ENCODE results near the gene KLK13.
A peak's percentile ranks its signal among the peaks of the same experiment; 100 is the strongest.

The KLK13 gene

DNA sequence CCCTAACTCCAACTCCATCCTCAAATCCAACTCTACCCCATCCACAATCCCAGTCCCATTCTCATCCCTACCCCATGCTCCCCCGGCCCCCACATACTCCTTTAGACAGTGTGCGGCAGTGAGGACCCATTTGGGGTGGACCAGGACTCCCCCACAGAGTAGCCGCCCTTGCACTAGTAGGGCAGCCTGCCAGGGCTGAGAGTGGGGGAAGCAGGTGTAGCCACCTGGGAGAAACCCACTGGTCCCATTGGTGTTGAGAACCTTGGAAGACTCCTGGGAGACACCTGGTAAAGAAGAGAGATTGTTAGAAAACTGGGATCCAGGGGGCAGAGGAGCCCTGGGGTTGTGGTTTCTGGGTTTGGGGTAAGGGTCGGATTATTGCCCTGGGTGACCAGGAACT lies 4.6 kb downstream of the KLK13 start:
- DNase-seq = no peak

DNA sequence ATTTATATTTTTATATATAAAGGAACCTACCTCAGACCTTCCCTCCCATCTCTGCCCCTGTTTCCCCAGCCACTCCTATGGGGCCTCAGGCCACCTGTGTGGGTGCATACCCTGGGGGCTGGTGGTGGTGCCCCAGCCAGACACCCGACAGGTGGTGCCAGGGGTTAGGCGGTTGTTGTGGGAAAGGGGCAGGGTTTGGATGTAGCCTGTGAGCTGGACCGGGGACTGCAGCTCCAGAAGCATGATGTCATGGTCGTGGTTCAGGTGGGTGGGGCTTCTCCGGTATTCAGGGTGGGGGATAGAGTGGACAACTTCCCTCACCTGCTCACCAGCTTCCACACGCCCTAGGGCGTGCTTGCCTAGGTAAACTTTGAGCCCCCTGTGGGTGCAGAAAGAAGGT lies 5.2 kb downstream of the KLK13 start:
- no peak for DNase-seq

DNA sequence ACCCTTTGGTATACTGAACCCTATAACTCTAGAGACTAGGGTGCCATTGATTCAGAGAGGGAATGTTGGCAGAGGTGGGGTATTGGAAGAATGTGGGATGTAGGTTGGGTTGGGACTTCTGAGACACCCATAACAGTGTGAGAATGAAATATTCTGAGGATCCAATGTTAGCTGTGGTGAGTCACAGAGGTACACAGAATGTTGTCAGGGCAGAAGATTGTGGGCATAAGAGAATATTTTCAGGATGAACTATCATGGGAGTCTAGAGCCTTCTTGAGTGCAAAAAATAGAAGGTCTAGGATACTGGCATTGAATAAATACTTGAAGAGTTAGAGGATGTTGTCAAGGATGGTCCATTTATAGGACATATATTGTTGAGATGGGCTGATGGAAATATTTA lies 9.0 kb downstream of the KLK13 start:
- DNase-seq = no peak

GRCh38 chr19:51047031-51047335 lies 17.9 kb downstream of the KLK13 start:
- no peak for DNase-seq

DNA sequence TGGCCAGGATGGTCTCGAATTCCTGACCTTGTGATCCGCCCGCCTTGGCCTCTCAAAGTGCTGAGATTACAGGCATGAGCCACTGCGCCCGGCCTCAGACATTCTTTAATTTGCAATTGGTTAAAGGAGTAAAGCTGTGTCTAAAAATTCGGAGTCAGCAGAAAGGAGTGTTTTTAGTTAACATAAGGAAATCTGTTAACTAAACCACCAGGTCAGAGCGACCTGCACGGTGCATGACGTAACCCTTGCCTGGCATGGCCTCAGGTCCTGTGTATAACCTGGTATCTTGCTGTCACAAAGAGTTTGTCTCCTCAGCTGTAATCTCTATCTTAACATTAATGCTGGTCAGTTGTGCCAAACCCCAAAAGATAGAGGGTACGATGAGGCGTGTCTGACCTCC lies 20.6 kb downstream of the KLK13 start:
- DNase-seq = no peak

- DNase-seq = no peak
These were observed 21.4 kb downstream of the KLK13 start for GRCh38 chr19:51043497-51043896.

GRCh38 chr19:51040151-51040550 lies 24.7 kb downstream of the KLK13 start:
- no peak for DNase-seq

DNA sequence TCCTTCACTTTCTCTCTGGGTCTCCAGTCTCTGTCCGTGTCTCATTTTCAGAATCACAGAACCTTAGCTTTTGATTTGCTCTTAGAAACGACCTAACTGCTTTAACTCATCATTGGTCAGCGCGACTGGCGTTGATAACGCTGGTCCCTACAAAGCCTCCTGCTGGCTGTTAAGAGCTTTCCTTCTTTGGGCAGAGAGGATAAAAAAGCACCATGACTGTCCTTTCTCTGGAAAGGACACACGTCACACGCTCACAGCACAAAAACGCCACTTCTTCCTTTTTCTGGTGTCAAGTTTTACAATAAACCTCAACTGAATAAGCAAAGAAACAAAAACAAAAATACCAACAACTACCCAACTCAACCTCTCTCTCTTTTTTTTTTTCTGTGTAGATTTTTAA lies 28.4 kb downstream of the KLK13 start:
- no peak for DNase-seq

GRCh38 chr19:51034704-51035103 lies 30.2 kb downstream of the KLK13 start, which contains the start of gene KLK12:
Gene KLK12 (minus strand): TSS chr19:51035002. CDS start chr19:51034621, 381 bp downstream.
- DNase-seq = no peak

DNA sequence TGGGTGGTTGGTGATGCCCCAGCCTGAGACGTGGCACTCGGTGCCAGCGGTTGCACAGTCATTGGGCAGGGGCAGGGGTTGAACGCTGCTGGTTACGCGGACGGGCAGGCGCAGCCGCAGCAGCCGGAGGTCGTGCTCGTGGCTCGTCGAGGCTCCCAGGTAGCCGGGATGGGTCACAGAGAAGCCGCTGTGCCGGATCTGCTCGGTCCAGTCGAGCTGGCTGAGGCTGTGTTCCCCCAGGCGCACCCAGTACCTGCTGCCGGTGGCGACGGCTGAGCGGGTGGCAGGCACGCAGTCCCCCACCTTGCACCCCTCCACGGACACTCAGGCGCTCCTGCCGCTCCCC lies 33.0 kb downstream of the KLK13 start:
- no peak for DNase-seq

DNA sequence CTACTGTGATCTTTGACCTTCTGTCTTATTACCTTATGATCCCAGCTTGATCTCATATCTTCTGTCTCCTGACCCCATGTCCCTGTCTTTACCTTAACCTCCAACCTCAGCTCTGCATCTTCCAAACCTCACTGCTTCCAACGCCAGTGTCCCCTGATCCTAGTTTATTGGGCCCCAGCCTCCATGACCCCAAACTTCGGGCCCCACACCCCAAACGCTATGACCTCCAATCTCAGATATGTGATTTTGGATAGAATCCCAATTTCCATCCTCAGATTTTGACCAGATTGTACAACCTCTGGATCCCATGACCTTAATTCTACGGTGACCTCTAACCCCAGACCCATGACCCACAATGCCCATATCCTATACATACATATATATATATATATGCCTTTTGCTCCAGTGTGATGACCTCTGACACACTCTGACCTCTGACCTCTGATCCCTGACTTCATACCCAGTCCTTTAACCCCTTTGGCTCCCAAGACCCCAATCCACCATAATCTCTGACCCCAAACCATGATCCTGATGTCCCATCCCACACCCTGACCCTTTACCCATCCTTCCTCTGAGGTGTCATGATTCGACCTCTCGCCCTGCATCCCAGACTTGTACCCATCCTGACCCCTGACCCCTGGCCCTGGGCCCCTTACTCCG lies 33.5 kb downstream of the KLK13 start:
- no peak for DNase-seq

DNA sequence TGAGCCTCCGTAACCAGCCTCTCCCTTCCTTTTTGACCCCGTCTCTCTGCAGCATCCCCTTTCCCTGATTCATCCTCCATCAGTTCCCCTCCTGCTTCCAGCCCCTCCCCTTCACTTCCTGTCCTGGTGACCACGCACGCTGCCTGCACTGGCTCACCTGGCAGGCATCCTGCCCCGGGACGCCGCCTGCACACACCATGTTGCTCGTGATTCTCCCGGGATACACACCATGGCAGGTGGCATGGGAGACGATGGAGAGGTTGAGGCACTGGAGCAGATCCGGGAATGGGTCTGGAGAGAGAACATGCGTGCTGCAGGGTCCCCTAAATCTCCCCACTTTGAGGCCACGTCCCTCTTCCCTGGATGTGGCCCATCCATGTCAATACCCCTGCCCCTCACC lies 34.3 kb downstream of the KLK13 start:
- DNase-seq = no peak

- no peak for DNase-seq
These were observed 35.2 kb downstream of the KLK13 start for GRCh38 chr19:51029718-51030117.

- DNase-seq = no peak
These were observed 37.0 kb downstream of the KLK13 start for GRCh38 chr19:51027873-51028272.

GRCh38 chr19:51027126-51027806 lies 37.6 kb downstream of the KLK13 start:
- DNase-seq = no peak

- peak; percentile 34 for DNase-seq
These were observed 38.4 kb downstream of the KLK13 start, which contains the start of gene KLK11 for GRCh38 chr19:51026554-51026831. Gene KLK11 (minus strand): TSS chr19:51026616. CDS start chr19:51025631, 985 bp downstream.

DNA sequence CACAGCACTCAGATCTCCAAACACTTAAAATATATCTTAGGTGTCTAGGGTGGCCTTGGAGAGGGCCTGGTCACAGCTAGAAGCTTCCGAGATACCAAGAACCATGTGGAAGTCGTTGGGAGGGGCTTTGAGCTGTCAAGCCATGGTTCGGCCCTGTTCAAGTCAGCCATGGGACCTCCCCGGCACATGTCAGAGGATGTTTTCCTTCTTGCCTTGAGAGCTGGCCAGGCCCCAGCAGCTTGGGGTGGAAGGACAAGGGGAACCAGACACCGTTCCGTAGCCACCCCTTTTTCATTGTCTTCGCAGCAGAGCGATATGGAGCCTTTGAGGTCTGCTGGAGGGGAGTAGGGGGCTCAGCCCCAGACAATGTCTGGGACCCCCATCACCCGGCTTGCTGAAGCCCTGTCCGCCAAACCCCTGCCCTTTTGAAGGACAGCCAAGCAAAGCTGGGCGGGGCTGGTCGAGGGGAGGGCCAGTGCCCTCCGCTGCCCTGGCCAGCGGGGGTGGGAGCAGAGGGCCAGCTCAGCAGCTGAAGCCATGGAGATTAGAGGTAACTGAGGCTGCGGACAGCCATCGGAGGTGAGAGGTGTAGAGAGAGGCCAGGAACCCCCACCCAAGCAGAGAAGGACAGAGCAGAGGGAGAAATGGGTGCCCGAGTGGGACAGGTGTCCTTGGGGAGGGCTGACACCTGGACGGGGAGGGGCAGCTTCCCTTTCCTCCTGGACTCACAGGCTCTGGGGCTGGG lies 38.9 kb downstream of the KLK13 start:
- no peak for DNase-seq

DNA sequence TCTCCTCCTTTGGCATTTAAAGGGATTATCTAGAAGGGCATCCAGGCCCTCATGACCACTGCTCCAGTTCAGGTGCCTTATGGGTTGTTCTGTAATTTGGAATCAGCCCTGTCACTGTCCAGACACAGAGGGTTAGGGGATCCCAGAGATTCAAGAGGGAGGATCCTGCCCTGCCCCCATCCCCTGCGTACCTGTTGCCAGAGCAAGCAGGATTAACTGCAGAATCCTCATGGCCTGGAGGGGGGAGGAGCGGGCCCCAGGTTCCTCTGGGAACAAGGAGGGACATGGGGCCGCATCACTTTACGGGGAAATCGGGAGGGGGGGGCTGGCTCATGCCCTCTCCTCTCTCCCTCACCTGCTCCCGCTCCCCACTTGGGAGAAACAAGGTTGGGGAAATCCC lies 39.5 kb downstream of the KLK13 start:
- DNase-seq = no peak

DNA sequence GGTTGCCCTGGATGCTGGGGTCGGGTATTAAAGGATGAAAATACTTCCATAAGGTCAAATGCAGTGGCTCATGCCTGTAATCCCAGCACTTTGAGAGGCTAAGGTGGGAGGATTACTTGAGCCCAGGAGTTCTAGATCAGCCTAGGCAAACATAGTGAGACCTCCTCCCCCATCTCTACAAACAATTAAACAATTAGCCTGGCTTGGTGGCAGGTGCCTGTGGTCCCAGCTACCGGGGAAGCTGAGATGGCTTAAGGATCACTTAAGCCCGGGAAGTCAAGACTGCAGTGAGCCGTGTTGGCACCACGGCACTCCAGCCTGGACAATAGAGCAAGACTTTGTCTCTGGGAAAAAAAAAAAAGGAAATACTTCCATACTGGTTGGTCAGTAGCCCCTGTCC lies 40.0 kb downstream of the KLK13 start:
- no peak for DNase-seq

- DNase-seq = no peak
These were observed 40.9 kb downstream of the KLK13 start for GRCh38 chr19:51023946-51024345.

- DNase-seq = no peak
These were observed 42.4 kb downstream of the KLK13 start for GRCh38 chr19:51022526-51022925.

GRCh38 chr19:51020988-51021651 lies 43.8 kb downstream of the KLK13 start:
- peak; percentile 62 for DNase-seq

GRCh38 chr19:51019544-51019925 lies 45.4 kb downstream of the KLK13 start, which contains the start of gene KLK10:
Gene KLK10 (minus strand): TSS chr19:51019709. CDS start chr19:51019130, 579 bp downstream.
- DNase-seq = no peak

All from RPMI8226 (cell line).